WTC11 (cell line): ENCODE measurements around the gene ERC2.

ENCODE experiments used
- MAX ChIP-seq: sonication (generic); formaldehyde crosslinking; IDR thresholded peaks from 2 replicates; pipeline ENCODE4 v1.8.0; 2022; ENCODE audit warnings: mild to moderate bottlenecking, missing genetic modification reagents
- MYBL2 ChIP-seq: sonication (generic); formaldehyde crosslinking; IDR thresholded peaks from 2 replicates; pipeline ENCODE4 v1.8.1; 2023; ENCODE audit warnings: mild to moderate bottlenecking, moderate library complexity, missing genetic modification reagents
- NFYB ChIP-seq: sonication (generic); formaldehyde crosslinking; conservative IDR thresholded peaks from 2 replicates; pipeline ENCODE4 v1.8.0; 2022; ENCODE audit warnings: low read depth, missing genetic modification reagents
- SMAD3 ChIP-seq: sonication (generic); formaldehyde crosslinking; IDR thresholded peaks from 2 replicates; pipeline ENCODE4 v1.8.0; 2022; ENCODE audit warnings: missing genetic modification reagents, mild to moderate bottlenecking, borderline replicate concordance
- SP1 ChIP-seq: sonication (generic); formaldehyde crosslinking; conservative IDR thresholded peaks from 2 replicates; pipeline ENCODE4 v1.8.1; 2022; ENCODE audit warnings: missing genetic modification reagents
- TF ChIP-seq, protein P1 (sequence below): fragments of 200-600 bp; IDR thresholded peaks from 2 replicates; pipeline ENCODE4 v1.8.0; 2022; ENCODE audit warnings: antibody characterized with exemption

GRCh38 chr3:56410576-56410975, 57.7 kb downstream of the ERC2 start:
- TF ChIP-seq SMAD3 (no peak), MYBL2 (CRISPR knock-in tag) (no peak), SP1 (CRISPR knock-in tag) (no peak), MAX (CRISPR knock-in tag) (no peak), NFYB (CRISPR knock-in tag) (no peak)
- TF ChIP-seq, protein P1, sequence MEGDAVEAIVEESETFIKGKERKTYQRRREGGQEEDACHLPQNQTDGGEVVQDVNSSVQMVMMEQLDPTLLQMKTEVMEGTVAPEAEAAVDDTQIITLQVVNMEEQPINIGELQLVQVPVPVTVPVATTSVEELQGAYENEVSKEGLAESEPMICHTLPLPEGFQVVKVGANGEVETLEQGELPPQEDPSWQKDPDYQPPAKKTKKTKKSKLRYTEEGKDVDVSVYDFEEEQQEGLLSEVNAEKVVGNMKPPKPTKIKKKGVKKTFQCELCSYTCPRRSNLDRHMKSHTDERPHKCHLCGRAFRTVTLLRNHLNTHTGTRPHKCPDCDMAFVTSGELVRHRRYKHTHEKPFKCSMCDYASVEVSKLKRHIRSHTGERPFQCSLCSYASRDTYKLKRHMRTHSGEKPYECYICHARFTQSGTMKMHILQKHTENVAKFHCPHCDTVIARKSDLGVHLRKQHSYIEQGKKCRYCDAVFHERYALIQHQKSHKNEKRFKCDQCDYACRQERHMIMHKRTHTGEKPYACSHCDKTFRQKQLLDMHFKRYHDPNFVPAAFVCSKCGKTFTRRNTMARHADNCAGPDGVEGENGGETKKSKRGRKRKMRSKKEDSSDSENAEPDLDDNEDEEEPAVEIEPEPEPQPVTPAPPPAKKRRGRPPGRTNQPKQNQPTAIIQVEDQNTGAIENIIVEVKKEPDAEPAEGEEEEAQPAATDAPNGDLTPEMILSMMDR: no peak
